GM19467 (cell line): ENCODE measurements around the gene PPP1R17.

ENCODE experiments used
- ATAC-seq: cut with Tn5 transposase; IDR thresholded peaks from one replicate; pipeline ENCODE4 v1.9.1; 2021; ENCODE audit warnings: mild to moderate bottlenecking, moderate library complexity; ENCODE audit not compliant: unreplicated experiment

PPP1R17 gene

DNA sequence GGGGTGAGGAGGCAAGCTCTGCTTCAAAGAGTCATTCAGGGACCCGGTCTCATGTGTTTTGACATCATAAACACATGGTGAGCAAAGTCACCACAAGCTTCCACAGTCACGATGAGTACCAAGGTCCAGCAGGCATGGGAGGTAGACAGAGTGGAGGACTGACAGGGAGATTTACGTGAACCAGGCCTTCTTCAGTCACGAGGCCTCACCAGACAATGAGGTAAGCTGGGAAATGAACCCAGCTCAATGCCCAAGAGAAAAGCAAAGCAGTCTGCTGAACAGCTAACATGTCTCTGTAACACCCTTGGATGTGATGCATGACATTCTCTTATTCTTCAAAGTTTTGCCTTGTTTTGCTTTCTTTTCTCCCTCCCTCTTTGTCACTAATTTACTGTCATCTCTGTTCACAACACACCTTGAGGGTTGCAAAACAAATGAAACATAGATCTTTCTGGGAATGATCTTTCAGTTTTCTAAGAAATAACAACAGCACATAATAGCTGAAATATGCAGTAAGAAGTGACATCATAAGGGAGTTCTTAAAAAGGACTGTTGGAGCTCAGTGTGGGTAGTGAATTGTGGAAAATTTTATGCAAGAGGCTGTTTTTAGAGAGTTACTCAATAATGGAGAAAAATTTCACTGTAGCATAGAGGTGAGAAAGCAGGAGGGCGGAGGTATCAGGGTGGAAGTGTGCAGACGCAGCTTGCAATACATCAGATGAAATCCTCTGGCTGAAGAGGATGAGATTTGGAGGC, 9.0 kb downstream of the PPP1R17 start:
- no peak for ATAC-seq

DNA sequence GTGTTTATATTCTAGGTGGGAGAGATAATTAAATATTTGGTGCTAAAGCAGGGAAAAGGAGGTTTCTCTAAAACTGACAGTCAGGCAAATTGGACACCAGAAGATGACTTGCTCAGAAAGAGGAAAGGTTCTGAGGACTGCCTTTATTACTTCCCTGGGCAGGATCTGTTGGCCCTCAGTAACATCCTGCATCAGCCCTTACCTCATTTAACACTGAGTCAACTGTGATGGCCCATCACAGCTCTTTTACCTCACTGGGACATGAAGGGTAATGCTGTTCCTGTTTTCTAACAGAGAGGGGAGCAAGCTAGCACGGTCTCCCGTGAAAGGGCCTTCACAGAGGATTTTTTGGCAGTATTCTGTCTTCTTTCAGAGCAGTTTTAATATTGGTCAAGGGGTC, 12.0 kb downstream of the PPP1R17 start:
- no peak for ATAC-seq

DNA sequence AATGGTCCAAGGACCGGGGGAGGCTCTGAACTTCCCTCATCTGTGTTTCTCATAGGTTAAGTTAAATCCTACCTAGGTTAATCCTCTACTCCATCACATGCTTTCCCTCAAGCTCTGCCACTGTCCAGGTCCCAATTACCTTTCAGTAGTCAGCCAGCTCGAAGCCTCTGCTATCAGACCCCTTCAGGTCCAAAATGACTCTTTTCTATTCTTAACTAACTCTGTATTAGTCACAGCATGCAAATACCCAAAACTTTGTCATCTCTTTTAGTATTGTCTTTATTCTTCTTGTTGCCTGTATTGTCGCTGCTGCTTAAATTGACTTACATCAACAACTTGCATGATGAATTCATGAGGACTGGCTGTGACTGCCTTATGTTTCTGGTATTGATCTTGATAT, 15.3 kb downstream of the PPP1R17 start:
- ATAC-seq: no peak

DNA sequence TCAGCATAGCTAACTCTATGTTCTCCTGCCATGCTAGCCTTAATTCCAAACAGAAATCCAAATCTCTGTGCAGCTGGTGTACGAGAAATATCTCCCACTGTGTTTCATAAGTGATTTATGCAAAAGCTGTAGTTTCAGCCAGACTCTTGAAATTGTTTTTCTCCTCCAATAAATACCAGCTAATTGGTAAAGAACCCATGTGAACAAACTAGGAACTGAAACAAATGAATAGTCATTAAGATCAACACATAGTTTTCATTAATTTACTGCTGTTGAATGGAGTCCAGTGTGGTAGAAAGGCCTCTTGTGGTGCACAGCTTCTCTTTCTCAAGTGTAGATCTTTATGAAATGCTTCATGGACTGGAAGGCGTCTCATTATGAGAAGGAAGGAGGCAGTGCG, 18.4 kb downstream of the PPP1R17 start:
- peak; percentile 52 for ATAC-seq

DNA sequence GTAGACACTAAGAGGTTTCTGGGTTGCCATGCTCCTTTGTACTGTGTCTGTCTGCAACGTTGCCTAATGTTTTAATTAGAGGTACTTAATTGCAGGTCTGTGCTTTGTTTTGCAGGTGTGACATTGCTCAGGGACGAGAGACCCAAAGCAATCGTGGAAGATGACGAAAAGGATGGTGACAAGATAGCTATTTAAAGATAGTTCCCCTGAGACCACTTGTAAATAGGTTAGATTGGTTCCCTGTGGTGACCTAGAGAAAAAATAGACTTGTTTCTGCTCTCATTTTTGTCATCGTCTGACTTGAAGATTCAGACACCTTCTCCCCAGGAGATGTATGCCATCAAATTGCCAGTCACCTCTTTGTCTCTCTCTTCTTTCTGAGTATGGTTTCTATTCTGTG, 20.1 kb downstream of the PPP1R17 start:
- ATAC-seq: no peak

DNA sequence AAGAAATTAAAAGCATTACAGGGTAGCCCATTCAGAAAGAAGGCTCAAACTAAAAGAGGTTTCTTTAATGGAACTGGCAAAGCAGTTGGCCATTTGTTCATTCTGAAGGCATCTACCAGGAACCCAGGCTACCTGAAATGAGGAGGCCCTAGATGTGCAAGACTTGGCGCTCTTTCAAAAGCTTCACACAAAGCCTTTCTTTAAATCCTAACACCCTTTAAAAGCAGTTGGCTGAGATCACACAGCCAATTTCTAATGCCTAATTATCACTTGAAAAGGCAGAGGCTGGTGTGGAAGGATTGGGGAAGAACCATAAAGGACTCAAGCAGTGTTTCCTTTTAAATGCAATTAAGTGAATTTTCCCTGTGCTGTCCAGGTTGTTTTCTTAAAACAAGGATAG, 23.2 kb downstream of the PPP1R17 start:
- no peak for ATAC-seq

DNA sequence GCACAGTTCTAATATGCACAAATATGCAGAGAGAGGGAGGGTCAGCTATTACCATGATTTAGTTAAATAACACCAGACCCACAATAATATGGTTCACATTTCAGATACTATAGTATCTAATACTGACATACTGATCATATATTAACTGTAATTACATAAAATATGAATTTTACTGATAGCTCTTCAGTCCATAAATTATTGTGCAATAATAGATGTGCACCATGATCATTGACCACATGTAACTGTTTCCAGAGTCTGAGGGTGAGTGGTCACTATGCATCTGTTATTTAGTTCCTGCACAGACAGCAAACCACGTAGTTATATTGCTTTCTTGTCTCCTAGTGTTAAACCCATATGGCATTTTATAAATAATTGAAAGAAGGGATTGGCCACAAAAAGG, 29.3 kb downstream of the PPP1R17 start:
- no peak for ATAC-seq

DNA sequence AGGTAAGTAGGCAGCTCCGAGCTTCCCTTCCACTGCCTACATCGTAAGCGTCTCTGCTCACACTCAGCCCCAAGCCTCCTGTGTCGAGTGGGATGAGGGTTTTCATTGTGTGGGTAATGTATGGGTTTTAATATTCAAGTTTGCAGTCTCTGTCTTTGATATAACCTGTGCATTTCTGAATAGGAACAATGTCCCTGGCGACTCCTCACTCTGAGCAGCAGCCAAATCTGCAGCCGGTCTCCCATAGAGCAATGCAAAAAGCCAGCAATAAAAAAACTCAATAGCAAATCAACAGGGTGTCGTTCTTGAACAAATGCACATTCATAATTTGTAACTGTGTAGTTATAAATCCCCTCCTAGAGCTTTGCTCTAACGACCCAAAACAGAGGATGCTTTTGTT, 33.4 kb downstream of the PPP1R17 start:
- ATAC-seq: no peak

DNA sequence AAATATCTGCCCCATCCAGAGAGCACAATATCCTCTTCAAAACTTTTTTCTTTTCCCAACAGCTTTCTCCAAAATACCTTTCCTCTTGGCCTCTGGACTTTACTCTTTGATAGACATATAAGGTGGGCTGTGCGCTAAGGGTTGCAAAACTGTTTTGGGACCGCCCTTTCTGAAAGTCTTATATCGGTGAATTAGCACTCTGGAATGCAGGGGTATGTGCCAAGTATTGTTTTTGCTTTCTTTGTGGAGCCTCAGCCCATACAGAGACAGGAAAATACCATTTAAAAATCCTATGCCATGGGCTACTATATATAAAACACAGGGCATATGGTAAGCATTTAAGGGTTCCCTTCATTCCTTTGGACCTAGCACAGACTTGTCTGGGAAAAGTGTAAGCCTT, 37.7 kb downstream of the PPP1R17 start:
- no peak for ATAC-seq

DNA sequence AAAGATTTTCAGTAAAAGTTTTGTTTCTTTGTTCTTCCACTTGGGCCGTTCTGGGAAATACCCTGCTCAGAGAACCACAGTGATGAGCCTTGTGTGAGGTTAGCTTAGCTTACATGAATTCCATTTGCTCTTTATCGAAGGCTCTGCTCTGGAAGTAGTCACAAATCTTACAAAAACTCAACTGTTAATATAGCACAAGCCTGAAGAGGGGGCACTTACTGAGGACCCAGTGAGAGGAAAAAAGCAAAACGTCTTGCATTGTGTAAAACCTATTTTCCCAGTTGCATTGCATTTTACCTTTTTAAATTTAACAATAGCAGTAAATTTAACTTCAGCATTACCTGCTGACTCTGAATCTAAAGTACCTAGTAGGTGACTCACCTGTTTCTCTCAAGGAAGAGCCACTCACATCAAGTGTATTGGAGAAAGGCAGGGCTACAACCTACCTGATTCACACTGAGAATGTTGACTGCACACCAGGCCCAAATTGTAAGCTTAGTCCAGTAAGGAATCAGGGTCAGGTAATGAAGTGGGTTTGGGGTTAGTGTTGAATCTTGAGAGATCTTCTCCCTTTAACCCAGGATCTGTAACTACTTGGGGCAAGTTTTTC, 42.3 kb downstream of the PPP1R17 start:
- no peak for ATAC-seq

DNA sequence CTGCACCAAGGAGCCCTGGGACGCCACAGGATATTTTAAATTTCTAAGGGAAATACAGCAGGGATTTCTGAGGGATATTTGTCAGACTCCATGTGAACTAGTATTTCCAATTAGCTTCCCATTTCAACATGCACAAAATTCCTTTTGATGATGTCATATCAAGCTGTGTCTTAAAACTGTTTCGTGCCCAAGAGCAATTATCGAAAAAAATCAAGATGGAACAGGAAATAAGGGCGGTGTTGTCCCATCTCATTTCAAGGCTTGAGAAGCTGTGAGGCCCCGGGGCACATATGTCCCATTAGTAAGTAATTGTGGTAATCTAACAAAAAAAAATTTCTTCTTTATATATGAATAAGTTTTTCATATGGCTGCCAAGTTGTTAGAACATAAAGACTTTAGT, 47.4 kb downstream of the PPP1R17 start:
- no peak for ATAC-seq

DNA sequence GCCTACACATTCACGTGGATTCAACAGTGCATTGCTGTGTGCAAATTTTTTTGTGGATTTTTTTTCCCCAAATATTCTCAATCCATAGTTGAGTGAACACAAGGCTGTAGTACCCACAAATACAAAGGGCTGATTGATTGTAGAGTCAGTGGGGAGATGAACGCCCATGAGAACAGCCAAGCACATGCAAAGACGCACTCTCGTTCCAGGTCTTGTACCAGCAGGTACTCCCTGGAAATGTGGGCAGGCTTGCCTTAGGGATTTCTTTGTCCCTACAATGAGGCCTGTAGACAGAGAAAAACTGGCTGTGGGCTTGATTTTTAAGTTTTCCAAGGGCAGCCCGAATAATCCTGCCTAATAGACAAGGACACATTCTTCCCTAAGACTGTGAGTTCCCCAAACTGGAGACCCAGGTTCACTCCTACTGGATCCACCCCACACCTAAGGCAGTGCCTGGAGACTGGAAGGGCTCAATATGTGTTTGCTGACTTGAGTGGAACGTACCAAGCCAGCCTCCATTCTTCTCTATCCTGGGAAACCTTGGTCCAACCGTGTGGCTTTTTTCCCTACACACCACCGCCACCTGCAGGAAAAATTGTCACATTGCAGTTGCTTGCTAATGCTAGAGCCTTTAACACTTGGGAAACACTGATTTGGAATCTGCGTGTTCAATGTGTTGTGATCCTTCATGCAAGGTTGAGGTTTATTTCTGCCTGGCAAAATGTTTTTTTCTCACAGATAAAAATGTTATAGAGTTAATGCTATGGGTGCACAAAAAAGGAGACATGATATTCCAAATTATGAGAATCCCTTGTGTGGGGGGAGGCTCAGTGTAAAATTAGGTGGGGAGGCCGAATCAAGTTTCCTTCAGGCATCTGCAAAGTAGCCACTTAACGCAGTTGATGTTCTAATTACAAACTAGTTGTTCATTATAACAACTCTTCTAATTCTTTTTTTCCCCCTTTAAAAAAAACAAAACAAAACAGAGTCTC, 49.3 kb downstream of the PPP1R17 start:
- no peak for ATAC-seq

DNA sequence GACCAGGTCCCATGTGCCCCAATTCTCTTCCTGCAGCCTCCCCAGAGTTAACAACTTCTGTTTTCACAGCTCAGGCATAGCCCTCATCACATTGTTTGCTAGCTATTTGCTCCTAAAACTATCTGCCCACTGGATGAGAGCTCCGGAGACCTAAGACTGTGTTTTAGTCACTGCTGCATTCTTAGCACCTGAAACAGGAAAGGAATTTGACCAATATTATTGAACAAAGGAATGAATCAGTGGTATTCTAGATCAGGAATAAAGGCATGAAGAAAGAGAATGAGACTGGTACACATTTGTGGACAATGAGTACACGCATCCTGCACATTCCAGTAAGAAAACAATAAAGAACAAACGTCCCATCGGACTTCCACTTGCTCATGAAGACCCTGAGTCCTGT, 54.8 kb downstream of the PPP1R17 start:
- ATAC-seq: no peak

DNA sequence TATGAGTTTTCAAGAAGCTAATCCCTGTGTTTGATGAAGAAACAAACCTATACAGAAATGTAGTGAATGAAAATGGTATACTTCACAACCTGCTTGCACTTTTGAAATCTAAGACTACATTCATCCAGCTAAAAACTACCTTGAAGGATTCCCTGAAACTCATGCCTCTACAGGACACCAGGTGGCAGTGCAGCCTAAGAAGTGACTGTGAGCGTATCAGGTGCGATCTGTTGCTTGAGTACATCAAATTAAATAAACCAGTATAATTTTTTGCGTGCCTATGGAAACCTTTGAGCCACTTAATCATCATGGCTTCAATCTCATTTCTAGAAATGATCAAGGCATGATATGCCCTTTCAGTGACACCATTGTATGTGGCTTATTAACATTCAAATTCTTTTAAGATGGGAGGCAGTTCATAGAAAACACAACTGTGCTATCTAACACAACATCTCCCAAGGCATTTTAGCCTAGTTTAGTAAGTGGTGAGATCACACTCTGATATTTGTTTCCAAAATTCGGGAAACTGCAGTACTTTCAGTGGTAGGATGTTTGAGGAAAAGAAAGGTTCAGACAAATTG, 57.4 kb downstream of the PPP1R17 start:
- ATAC-seq: no peak

DNA sequence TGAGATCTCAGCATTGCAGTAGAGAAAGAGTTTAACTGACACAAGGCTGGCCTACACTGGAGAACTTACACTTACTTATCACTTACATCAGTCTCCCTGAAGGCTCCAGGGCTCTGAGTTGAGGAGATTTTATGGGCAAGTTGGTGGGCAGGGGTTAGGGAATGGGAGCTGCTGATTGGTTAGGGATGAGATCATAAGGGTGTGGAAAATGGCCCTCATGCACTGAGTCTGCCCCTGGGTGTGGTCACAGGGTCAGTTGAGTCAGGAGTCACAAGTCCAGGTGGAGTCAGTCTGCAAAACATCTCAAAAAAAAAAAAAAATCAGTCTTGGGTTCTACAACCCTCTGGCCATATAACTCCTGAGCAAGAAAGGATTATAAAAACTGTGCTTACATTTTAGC, 60.5 kb downstream of the PPP1R17 start:
- no peak for ATAC-seq

DNA sequence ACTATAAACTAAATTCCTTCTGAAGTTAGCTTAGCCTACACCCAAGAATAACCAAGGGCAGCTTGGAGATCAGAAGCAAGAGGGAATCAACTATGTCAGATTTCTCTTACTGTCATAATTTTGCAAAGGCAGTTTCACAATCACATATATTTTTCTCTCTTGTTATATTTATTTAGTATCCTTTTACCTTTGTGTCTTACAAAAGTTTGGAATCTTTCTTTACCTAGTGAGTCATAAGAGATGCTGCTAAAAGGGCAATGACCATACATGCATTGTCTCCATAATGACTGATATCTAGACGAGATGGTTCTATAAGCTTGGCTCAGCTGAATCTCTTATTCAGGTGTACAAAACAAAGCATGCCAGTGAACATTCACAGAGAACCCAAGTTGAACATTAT, 61.1 kb downstream of the PPP1R17 start:
- no peak for ATAC-seq

DNA sequence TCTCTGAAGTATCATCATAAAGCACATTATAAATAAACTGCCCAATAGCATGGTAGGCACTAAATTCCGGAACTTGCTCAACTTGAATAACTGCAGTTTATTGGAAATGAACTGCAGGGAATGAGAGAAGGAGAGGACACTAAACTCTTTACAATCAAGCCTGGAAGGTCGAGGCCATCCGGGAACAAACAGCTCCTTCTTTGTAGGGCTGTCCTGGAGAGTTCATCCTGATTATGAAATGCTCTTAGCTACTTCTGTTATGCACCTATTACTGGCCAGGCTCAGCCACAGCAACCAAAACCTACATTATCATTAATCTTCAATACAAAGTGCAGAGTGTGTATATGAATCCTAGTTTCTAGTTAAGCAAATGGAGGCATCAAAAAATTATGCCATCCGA, 64.7 kb downstream of the PPP1R17 start:
- no peak for ATAC-seq
